Adrenal gland (tissue), 5 donors: ENCODE data around the gene ZC3H12C.

Experiments used
- CTCF ChIP-seq, 6 experiments: fragments of 450-650 bp in 4 of 6; fragments of 200-600 bp in 2 of 6; sonication (generic) in 1 of 6; IDR thresholded peaks; 1 replicate in 5 of 6; 2 replicates in 1 of 6; pipeline versions ENCODE4 v1.5.1 to v1.8.0; 2016 to 2021; ENCODE audit warnings: antibody characterized with exemption in 6 of 6, mild to moderate bottlenecking in 2 of 6, moderate library complexity in 1 of 6
- POLR2A ChIP-seq, 2 donors: fragments of 450-650 bp; IDR thresholded peaks; one replicate each; pipeline ENCODE4 v1.6.1; 2017; ENCODE audit warnings: antibody characterized with exemption in 2 of 2, mild to moderate bottlenecking in 2 of 2, moderate library complexity in 1 of 2
- donor health status: DM: no; HTN: no; CAD: no.

GRCh38 chr11:110106713-110107274 lies 13.6 kb downstream of the ZC3H12C start:
- TF ChIP-seq CTCF (IDR thresholded peaks at IDR 0.05) = no peak
- no peak for TF ChIP-seq POLR2A (IDR thresholded peaks at IDR 0.05)
